NCI-H1105 treated with DMSO at 0.1 percent for 48 hours (cell line): ENCODE data around the gene LYPD8.
"Not testable (repeated sequence)": the region's sequence is repeated elsewhere in the genome, so short reads cannot be mapped to it uniquely, and the experiment has no call there.

Experiments
- DNase-seq: peaks from one replicate; lab custom pipeline; 2025; lab: John Stamatoyannopoulos, UW

LYPD8 gene

DNA sequence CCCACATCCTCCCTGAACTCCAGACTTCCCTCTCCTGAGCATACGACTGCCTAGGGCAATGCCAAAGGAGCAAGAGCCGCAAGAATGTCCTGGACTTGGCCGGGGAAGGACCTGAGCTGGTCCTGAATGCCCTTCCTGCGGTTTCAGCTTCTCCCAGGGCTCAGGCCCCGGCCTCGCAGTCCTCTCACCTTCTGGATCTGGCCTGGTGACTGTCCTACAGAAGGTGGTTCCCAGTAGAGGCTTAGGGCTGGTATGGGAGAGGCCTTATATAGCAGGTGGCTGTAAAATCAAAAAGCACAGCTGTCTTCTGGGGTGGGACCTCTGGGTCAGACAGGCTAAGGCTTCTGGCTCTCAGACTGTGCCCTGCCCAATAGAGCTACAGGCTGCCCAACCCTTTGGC is at the start of gene LYPD8:
Gene LYPD8 (minus strand): TSS at position 243 of the 400 bp plus-strand sequence. CDS start 4,678 bp downstream, outside the sequence.
- DNase-seq = no peak

DNA sequence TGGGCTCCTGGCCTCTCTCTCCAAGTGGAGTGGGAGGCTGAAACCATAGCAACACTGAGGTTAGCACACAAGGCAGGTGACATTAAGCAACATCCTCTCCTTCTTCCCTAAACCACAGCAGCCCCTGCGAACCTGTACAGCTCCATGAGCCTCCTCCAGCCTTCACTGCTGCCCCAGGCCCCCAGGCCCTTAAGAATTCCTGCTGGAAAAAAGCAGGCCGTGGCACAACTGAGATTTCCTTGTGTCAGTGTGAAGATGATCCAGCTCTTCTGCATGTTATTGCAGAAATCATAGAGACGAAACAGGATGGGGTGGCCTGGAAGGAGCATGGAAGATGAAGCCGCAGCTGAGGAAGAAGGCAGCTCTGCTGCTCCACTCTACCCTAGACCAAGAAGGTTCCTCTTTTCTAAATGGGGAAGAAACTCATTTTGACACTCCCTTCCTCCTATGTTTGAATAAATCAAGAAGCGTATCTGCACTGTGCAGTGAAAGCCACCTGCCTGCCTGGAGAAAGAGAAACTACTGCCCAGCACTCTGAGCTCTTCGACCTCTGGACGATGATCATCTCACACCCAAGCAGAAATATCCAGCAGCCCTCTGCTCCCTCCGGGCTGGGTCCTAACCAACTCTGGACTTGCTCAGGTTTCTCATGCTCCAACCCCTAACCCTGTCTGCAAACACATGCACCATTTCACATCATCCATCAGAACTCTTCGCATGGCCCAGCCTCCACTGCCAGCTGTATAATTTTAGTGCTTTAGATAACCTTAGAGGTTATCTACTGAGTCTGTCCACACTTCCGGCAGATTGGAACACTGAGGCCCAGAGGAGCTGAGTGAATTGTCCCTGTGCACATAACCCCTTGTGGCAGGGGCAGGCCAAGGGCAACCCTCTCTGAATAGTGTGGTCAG is 49.5 kb upstream of the LYPD8 start:
- no peak for DNase-seq

GRCh38 chr1:248803501-248803900 is 47.9 kb upstream of the LYPD8 start:
- not testable (repeated sequence) for DNase-seq

DNA sequence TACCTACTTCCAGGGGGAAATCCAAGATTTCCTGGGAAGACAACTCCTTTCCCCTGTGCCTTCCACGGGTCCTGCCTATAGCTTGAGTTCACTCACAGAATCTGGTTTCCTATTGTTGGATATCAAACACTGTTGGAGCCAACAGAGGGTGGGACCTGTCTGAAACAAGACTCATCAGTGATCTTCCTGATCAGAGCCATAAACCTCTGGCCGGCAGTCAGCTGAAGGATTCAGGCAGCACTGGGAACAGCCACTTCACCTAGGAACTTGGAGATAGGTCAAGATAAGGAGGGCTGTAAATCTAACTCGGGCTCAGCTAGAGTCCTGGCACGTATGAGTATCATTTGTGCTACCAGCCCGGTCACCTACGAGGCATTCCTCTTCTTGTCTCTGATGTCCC is 46.9 kb upstream of the LYPD8 start:
- DNase-seq = no peak

GRCh38 chr1:248800459-248800858 is 44.9 kb upstream of the LYPD8 start:
- no peak for DNase-seq

DNA sequence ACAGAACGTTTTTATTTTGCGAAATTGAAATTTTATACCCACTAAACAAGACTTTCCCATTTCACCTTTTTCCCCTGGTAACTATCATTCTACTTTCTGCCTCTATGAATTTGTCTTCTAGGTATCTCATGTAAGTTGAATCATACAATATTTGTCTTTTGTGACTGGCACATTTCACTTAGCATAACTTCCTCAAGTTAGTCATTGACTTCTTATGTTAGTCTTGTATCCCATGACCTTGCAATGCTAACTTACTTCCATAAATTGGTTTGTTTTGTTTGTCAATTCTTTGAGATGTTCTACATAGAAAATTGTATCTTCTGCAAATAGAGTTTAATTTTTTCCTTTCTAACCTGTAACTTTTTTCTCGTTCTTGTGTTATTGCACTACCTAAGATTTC is 43.2 kb upstream of the LYPD8 start:
- no peak for DNase-seq

DNA sequence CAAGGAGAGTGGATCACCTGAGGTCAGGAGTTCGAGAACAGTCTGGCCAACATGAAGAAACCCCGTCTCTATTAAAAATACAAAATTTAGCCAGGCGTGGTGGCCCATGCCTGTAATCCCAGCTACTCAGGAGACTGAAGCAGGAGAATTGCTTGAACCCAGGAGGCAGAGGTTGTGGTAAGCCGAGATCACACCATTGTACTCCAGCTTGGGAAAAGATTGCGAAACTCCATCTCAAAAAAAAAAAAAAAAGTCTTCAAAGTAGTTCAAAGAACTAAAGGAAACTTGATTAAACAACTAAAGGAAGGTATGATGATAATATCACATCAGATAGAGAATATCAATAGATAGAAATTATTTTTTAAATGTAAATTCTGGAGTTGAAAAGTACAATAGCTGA is 39.1 kb upstream of the LYPD8 start:
- DNase-seq = not testable (repeated sequence)

DNA sequence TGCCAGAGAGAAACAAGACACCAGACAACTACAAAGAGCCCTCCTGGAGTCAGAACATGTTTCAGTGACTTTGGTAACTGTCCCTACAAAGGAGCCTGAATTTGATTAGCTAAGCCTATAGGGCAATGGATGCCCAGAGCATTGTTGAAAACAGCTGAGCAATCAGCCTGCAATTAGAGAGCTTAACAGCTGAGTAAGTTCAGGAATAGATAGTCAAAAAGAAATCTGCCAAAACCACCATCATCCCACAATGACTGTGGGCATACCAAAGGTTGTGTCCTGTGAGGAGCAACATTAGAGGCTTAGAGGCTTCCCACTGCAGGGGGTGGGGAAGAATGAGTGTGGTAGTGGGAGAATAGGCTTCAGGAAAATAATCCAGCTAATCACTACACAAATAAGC is 38.0 kb upstream of the LYPD8 start:
- no peak for DNase-seq

DNA sequence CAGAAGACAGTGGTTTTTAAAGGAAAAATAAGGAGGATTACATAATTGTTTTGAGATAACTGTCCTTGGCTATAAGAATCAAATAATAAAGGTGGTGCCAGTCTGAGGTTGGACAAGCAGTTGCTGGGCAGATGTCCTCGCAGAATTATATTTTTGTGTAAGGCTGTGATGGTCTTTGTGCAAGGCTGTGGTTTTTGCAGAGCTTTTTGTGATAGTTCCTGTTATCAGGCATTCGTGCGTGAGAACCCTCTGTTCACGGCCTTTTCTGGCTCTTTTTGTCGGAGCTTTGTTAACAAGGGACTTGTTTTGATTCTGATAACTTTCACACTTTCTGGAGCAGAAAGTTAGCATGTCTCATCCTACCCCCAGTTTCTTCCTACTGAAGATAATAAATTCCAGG is 36.8 kb upstream of the LYPD8 start:
- DNase-seq = no peak

- no peak for DNase-seq
These were observed 35.5 kb upstream of the LYPD8 start for GRCh38 chr1:248791010-248791409.

- DNase-seq = no peak
These were observed 34.9 kb upstream of the LYPD8 start for GRCh38 chr1:248790456-248790855.

GRCh38 chr1:248789337-248789736 is 33.8 kb upstream of the LYPD8 start:
- DNase-seq = not testable (repeated sequence)

DNA sequence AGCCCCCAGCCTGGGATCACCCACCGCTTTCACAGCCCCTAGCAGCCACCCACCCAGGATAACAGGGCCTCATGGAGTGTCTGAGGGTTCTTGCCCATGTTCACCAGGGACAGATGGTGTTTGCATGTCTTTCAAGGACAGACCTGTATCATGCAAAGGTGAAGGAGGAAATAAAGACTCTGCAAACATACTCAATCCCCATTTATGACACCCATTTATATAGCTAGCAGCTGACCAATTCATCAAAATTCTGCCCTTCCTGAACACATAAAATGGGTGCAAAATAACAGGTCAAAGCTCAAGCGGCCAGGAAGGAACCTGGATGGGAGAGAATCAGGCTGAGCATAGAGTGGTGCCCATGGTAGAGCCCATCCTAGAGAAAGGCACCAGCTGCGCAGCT is 32.8 kb upstream of the LYPD8 start:
- DNase-seq = no peak

DNA sequence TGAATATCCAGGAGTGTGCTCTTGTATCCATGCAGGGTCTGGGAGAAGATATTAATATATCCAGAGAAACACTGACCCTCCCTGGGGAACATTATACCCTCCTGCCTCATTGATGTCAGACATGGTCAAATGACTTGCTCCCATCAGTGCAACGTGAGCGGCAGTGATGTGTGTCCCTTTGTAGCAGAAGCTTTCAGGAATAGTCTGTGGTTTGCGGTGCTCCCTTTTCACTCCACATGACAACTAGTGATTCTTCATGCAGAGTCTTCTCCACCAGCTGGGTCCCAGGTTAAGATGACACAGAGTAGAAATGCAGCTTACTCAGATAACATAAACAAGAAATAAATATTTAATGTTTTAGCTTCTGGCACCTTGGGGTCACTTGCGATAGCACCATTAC is 31.9 kb upstream of the LYPD8 start:
- DNase-seq = no peak

DNA sequence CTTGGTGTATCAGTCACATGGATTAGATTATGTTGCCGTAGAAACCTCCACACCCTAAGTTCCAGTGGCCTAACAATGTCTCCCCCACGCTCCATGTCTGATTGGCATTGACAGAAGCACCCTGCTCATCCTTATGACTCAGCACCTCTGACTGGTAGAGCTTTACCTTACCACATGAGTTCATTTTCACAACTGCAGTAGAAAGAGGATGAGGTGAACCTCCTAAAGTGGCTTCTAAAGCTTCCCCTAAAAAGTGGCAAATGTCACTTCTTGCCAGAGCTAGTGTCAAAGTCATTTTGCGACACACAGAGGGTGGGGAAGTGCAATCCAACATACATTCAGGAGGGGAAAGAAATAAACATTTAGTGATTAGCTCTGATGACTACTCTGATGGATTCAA is 30.6 kb upstream of the LYPD8 start:
- no peak for DNase-seq

GRCh38 chr1:248783367-248783766 is 27.8 kb upstream of the LYPD8 start:
- no peak for DNase-seq

DNA sequence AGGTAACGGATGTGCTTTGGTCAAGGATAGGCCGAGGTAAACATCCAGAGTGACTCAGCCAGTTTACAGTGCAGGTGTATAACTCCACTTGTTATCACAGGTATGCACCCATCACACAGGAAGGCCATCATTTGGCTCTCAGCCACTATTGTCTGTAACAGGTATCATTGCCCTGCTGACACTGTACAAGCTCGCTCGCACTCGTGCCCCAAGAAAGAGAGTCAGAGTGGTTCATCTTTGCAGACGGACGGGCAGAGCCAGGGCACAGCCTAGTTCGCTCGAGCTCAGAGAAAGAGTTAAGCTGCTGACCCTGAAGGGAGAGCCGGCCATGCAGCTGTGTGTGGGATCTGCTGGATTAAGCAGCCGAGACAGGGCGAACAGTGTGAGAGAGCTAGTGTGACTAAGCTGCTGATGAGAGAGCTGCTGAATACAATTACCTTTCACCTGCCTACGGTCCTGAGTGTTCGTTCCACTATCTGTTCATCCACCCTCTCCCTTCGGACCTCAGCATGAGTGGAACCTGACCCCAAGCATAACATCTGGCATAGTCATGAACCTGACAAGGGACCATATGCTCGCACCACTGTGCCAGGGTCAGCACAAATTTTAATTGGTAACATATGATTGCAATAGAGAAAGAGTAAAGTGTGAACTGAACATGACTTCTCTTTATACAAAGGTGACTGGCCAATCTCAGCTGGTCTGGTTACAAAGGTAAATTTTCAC is 27.0 kb upstream of the LYPD8 start:
- no peak for DNase-seq

GRCh38 chr1:248779350-248779749 is 23.8 kb upstream of the LYPD8 start:
- DNase-seq = no peak

DNA sequence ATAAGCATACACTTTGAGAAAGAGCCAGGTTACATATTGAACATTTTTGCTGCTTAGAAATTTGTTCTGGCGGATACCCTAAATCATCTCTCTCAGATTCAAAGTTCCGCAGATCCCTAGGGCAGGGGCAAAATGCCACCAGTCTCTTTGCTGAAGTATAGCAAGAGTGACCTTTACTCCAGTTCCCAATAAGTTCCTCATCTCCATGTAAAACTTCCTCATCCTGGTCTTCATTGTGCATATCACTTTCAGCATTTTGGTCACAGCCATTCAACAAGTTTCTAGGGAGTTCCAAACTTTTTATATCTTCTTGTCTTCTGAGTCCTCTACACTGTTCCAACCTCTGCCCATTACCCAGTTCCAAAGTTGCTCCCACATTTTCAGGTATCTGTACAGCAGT is 23.3 kb upstream of the LYPD8 start:
- DNase-seq = no peak

DNA sequence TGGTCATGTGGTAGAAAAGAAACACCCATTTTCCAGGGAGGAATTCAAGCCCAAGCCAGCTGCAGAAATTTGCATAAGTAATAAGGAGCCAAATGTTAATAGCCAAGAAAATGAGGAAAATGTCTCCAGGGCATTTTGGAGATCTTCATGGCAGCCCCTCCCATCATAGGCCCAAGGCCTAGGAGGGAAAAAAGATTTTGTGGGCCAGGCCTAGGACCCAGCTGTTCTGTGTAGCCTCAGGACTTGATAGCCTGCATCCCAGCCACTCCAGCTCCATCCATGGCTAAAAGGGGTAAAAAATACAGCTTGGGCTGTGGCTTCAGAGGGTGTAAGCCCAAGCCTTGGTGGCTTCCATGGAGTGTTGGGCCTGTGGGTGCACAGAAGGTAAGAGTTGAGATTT is 21.4 kb upstream of the LYPD8 start:
- no peak for DNase-seq

DNA sequence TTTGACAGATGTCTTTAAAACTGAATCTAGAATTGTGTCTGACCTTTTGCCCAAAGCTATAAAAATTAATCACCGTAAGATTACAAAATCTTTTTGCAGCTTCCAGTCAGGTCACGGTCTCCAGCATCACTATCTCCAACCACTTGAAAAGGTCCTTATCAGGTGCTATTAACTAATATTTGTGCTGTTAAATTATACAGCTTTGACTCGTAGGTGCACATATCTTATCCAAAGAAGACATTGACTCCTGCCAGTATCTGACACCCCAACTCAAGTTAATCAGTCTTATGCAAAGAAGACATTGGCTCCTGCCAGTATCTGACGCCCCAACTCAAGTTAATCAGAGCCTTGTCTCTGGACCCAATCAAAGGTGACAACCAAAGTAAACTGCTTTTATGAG is 19.9 kb upstream of the LYPD8 start:
- DNase-seq = no peak

- DNase-seq = no peak
These were observed 4.1 kb upstream of the LYPD8 start for GRCh38 chr1:248759644-248760043.

- DNase-seq = no peak
These were observed 2.8 kb upstream of the LYPD8 start for GRCh38 chr1:248758352-248758751.
